M059J (cell line): Measurements from ENCODE around the gene WDR13. TPM values are rescaled to one million over a fixed set of nuclear protein-coding genes. Genes with fewer than 3 reads are reported as not detected.
"Not testable (repeated sequence)": the region's sequence is repeated elsewhere in the genome, so short reads cannot be mapped to it uniquely, and the experiment has no call there.

Source experiments
- DNase-seq: peaks from one replicate; pipeline ENCODE4 v3.0.0-alpha.2; 2012; ENCODE audit warnings: low read depth
- total RNA-seq: library from RNA; depleted of rRNA; stranded (reverse); fragments of >200 nt; shearing (Covaris generic); gene quantifications from 2 replicates; pipeline ENCODE4 v1.2.3, GENCODE V29; 2014; rRNA removed

Gene WDR13
- total RNA-seq: 54.3 and 88.6 TPM in 2 replicates

DNA sequence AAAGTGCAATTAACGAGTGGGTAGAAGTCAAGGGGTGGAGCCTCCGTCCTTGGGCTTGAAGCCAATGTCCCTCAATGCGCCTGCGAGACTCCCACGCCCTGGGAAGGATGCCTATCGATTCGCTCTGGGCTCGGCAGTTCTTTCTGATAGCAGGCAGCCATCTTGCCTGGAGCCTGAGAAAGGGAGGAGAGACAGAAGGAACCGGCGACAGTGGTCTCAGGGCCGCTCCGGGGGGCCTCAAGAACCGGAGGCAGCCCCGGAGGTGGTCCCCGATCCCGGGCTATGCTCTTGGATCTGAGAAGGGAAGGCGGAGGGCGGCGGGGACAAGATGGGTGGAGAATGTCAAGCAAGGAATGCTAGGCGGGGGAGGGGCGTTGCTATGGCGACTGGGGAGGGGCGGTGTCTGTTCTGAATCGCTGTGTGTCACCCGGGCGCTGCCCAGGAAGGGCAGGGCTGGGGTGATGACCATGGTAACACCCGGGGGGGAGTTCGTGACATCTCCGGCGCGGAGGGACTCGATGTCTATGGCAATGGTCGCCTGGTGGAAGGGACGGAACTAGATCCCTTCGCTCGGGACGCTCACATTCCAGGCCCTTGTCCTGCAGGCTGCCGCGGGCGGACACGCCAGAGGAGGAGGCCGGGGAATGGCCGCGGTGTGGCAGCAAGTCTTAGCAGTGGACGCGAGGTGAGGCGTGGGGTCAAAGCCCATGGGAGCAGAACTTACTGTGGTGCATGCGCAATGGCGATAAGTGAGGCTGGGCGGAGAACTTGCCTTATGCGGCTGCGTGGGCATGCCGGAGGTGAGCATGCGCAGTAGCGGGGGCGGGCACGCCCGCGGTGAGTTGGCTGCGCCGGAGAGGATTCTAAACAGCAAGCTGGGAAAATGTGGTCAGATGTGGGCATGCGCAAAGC, at the start of gene WDR13:
WDR13 (plus strand) TSS at position 140 of the 912 bp plus-strand sequence; CDS start at position 645, 505 bp downstream.
- DNase-seq: peak; percentile 92

DNA sequence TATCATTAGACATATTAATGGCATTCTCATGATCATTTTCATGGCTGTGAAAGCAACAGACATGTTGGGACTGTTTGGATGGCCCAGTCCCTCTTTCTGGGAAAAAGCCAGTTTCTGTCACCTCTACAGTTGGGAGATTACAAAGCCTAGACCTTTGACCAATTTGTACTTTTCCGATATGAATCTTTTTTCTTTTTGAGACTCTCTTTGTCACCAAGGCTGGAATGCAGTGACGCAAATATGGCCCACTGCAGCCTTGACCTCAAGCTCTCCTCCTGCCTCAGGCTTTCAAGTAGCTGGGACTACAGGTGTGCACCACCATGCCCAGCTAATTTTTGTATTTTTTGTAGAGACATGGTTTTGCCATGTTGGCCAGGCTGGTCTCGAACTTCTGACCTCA, 48.4 kb upstream of the WDR13 start:
- no peak for DNase-seq

GRCh38 chrX:48555731-48556325, 41.5 kb upstream of the WDR13 start:
- not testable (repeated sequence) for DNase-seq

- DNase-seq: peak; percentile 80
These were observed 39.0 kb upstream of the WDR13 start for GRCh38 chrX:48558271-48558670.

GRCh38 chrX:48559636-48560035, 37.7 kb upstream of the WDR13 start:
- no peak for DNase-seq

DNA sequence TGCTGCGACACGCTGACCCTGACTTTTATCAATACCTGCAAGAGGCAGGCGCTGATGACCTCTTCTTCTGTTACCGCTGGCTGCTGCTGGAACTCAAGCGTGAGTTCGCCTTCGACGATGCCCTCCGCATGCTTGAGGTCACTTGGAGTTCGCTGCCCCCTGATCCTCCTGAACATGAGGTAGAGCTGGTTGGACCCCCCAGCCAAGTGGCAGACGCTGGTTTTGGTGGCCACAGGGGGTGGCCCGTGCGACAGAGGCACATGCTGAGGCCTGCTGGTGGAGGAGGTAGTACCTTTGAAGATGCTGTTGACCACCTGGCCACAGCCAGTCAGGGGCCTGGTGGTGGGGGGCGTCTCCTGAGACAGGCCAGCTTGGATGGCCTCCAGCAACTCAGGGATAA, 37.2 kb upstream of the WDR13 start:
- DNase-seq: no peak

DNA sequence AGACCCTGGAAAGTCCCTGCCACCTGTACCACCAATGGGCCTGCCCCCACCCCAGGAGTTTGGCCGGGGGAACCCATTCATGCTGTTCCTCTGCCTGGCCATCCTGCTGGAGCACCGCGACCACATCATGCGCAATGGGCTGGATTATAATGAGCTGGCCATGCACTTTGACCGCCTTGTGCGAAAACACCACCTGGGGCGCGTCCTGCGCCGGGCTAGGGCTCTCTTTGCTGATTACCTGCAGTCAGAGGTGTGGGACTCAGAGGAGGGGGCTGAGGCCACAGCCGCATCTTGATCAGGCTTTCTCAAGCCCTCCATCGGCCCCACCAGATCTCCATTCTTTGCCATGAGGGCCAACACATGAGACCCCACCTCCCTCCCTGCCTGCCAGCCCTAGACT, 36.6 kb upstream of the WDR13 start:
- DNase-seq: no peak

DNA sequence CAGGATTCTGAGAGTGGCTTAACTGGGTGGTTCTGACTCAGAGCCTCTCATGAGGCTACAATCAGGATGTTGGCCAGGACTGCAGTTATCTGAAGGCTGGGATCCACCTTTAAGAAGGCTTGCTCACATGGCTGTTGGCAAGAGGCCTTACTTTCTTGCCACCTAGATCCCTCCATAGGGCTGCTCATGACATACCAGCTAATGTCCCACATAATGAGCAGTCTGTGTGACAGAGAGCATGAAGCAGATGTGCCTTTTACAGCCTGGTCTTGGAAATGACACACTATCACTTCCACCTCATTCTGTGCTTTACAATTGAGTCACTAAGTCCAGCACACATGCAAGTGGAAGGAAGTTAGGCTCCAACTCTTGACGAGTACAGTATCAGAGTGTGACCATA, 27.3 kb upstream of the WDR13 start:
- DNase-seq: peak; percentile 41

- DNase-seq: no peak
These were observed 23.5 kb upstream of the WDR13 start for GRCh38 chrX:48573690-48574269.

GRCh38 chrX:48574270-48575266, 22.7 kb upstream of the WDR13 start, which contains the start of gene RBM3:
Gene RBM3, plus strand, starts transcription at chrX:48574484. Its CDS starts 697 bp downstream, at chrX:48575181.
- peak; percentile 94 for DNase-seq

- DNase-seq: no peak
These were observed 21.6 kb upstream of the WDR13 start for GRCh38 chrX:48575642-48576041.

- DNase-seq: no peak
These were observed 21.2 kb upstream of the WDR13 start for GRCh38 chrX:48576108-48576507.

DNA sequence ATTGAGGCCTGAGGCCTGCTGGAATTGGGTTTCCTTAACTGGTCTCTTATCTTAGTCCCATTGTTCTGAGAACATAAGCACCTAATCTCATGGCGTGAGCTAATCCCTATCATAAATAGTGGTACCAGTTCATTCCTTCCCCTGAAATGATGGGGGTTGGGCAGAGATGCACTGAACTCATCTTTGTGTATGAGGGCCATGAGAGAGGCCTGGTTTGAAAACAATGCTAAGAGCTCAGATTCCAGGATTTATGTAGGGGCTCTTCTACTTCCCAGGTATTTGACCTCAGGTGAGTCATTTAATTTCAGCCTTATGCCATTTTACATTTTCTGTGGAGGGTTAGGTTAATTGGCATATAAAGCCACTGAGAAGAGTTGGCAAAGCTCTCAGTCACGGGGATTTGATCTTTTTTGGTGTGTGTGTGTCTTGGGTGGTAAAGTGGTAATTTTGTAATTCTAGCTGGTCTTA, 18.6 kb upstream of the WDR13 start:
- DNase-seq: peak; percentile 35

DNA sequence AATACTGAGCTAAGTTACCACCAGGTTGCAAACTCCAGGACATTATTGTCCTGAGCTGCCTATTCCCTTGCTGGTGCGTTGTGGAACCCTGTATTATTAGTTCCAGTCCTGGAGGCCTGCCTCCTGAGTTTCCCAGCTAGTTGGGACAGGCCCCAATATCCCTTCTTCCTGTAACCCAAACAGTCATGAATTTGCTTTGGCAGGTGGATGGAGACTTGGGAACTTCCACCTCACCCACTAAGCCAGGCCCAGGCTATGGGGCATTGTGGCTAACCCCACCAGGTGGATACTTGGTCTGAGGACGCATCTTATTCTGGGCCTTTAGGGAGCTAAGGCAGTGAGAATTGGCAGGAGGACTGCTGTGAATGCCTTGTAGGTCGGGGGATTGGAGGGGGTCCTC, 18.0 kb upstream of the WDR13 start:
- peak; percentile 11 for DNase-seq

GRCh38 chrX:48580662-48581061, 16.6 kb upstream of the WDR13 start:
- DNase-seq: no peak

- DNase-seq: no peak
These were observed 12.6 kb upstream of the WDR13 start for GRCh38 chrX:48584698-48585097.

- DNase-seq: no peak
These were observed 7.7 kb upstream of the WDR13 start for GRCh38 chrX:48589482-48590162.

DNA sequence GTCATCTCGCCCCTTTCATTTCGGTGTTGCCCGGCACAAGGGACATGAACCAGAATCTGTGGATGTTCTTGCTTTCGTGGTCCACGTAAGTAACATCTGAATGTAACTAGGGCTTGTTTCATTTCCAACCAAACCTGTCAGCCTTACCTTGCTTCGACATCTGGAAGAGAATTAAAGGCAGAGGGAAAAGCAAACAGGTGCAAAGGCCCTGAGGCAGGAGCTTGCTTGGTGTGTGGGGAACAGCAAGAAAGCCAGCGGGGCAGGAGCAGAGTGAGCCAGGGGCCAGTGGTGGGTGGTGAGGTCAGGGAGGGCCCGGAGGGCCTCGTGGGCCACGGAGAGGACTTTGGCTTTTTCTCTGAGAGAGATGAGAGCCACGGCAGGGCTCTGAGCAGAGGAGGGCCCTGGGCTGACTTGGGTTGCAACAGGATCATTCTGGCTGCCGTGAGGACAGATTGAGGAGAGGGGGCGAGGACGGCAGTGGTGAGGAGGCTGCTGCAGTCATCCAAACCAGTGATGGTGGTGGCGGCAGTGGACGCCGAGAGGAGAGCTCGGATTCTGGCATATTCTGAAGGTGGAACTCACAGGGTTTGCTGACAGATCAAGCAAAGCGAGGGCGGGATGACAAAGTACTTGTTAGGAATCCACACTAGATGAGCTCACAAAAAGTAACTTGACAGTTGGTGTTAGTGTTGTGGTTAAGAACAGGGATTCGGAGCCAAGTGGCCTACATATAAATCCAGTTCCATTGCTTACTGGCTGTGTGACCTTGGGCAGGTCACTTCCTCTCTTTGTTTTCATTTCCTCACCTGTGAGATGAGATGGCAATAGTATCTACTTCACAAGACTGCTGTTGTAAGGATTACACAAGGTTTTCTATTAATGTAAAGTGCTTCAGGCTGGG, 6.8 kb upstream of the WDR13 start:
- peak; percentile 26 for DNase-seq

DNA sequence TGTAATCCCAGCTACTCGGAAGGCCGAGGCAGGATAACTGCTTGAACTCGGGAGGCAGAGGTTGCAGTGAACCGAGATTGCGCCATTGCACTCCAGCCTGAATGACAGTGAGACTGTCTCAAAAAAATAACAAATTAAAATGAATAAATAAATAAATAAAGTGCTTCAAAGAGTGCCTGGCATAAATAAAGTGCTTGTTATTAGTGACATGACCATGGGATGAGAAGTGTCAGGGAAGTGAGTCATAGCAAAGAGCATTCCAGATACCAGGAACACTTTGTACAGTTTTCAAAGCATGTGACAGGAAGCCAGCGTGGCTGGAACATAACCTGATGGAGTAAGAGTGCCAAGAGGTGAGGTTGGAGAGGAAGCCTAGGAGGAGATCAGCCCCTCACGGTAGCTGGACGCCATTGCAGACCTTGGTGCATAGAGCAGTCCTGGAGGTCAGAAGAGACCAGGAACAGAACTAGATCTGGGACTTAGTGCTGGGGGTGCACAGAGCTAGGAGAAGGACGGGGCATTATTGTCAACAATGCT, 6.0 kb upstream of the WDR13 start:
- DNase-seq: peak; percentile 91
